GM12864 (cell line): Measurements from ENCODE around the gene AFF1.

Experiments used
- DNase-seq: peaks from one replicate; pipeline ENCODE4 v3.0.0-alpha.2; 2011; ENCODE audit warnings: low read depth
- H3K4me3 ChIP-seq: 2 replicates; pipeline ENCODE4 v1.5.1; 2011; ENCODE audit warnings: mild to moderate bottlenecking, low read depth, low read length, control low read depth
- TF ChIP-seq, protein P1 (sequence below): IDR thresholded peaks from 2 replicates; pipeline ENCODE4 v1.5.1; 2011; ENCODE audit warnings: low read depth, mild to moderate bottlenecking, moderate library complexity, low read length, control low read depth, inconsistent platforms; ENCODE audit errors: missing control alignments

Gene AFF1

DNA sequence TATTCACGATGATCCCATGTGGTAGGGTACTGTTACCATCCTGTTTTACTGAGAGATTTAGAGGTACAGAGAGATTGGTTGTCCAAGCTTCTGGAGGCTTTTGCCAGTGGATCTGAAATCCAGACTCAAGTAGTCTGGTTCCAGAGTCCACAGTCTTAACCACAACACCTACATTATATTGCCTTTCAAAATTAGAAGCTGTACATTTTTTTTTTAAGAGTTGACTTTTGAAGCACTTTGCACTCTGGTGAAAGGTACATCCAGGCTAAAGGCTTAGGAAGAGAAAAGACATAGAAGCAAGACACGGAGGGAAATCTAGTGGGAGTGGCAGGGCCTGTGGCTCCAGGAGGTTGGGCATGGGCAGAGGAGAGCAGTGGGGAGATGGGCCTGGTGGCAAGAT lies 122.1 kb downstream of the AFF1 start:
- TF ChIP-seq, protein P1, sequence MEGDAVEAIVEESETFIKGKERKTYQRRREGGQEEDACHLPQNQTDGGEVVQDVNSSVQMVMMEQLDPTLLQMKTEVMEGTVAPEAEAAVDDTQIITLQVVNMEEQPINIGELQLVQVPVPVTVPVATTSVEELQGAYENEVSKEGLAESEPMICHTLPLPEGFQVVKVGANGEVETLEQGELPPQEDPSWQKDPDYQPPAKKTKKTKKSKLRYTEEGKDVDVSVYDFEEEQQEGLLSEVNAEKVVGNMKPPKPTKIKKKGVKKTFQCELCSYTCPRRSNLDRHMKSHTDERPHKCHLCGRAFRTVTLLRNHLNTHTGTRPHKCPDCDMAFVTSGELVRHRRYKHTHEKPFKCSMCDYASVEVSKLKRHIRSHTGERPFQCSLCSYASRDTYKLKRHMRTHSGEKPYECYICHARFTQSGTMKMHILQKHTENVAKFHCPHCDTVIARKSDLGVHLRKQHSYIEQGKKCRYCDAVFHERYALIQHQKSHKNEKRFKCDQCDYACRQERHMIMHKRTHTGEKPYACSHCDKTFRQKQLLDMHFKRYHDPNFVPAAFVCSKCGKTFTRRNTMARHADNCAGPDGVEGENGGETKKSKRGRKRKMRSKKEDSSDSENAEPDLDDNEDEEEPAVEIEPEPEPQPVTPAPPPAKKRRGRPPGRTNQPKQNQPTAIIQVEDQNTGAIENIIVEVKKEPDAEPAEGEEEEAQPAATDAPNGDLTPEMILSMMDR, result no peak
- no peak overlapping the region for H3K4me3 ChIP-seq
- DNase-seq, result no peak

DNA sequence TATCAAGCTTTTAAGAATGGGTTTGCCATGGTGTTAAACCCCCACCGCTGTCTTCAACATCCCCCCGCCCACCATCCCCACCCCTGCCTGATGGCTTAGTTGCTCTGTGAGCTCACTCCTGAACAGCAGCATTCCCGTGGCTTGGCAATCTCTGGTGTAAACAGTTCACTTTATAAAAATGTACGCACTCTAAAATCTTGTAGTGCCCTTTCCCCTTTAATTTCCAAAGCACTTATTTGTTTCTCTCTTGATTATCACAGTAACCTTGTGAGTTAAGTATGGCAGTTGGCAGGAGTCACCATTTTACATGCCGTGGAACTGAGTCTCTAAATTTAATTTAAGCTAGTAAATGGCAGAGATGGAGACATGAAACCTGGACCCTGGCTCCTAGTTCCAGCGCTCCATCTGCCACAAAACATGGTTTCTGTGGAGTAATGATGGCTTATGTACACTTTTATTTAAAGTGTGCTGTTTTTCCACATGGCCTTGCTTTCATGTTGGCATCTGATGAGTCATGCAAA lies 123.1 kb downstream of the AFF1 start:
- H3K4me3 ChIP-seq, result no peak overlapping the region
- DNase-seq, result no peak
- TF ChIP-seq, protein P1, result no peak

DNA sequence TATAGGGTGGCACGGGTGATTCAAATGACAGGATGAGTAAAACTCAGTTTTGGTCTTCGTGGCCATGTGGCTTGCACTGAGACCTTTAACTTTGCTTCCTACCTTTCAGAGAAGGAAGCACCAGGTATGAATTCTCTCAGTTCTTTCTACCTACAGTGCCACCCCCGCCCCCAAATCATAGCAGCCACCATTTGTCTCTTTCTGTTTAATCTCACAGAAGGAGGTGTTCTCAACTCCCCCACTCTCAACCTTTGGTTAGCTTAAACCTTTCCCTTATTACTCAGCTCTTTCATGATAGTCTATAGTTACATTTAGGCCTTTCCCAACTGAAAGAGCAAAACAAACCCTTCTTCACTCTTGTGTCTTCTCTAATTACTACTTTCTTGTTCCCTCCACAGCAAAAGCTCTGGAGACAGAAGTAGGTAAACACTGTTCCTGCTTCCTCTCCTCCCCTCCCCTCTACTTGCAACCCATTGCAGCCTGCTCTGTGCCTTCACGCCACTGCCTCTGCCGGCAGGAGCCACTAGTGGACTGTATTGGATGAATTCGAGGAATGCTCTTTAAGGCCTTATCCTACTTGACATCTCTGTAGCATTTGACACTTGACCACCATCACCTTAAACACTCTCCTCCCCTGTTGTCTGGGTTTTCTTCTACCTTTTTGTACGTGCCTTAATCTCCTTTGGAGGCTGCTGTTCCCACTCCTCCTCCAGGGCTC lies 123.7 kb downstream of the AFF1 start:
- TF ChIP-seq, protein P1, result no peak
- DNase-seq, result no peak
- H3K4me3 ChIP-seq, result no peak overlapping the region

DNA sequence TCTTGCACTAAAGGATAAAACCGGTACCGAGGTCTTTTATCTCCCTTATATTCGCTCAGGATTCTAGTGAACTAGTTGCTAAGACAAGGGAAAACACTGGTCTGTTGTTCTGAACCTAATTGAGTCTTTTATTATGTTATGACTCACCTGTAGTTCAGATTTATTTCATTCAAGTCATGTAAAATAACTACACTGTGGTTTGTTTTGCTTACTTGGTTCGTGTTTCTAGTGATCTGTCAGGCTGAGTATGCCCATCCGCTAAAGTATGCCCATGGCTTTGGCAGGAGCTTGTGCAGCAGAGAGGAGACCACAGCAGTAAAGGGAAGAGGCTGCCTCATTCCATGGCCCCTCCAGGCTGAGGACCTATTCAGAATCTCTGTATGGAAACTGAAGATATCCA lies 126.1 kb downstream of the AFF1 start:
- DNase-seq, result no peak
- H3K4me3 ChIP-seq, result no peak overlapping the region
- TF ChIP-seq, protein P1, result no peak

DNA sequence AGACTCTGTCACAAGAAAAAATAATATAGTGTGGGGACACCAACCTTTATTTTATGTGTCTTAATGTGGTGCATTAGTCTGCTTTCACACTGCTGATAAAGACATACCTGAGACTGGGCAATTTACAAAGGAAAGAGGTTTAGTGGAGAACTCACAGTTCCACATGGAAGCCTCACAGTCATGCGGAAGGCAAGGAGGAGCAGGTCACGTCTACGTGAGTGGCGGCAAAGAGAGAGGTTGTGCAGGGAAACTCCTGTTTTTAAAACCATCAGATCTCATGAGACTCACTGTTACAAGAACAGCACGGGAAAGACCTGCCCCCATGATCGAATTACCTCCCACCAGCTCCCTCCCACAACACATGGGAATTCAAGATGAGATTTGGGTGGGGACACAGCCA lies 130.2 kb downstream of the AFF1 start:
- TF ChIP-seq, protein P1, result no peak
- no peak overlapping the region for H3K4me3 ChIP-seq
- no peak for DNase-seq

DNA sequence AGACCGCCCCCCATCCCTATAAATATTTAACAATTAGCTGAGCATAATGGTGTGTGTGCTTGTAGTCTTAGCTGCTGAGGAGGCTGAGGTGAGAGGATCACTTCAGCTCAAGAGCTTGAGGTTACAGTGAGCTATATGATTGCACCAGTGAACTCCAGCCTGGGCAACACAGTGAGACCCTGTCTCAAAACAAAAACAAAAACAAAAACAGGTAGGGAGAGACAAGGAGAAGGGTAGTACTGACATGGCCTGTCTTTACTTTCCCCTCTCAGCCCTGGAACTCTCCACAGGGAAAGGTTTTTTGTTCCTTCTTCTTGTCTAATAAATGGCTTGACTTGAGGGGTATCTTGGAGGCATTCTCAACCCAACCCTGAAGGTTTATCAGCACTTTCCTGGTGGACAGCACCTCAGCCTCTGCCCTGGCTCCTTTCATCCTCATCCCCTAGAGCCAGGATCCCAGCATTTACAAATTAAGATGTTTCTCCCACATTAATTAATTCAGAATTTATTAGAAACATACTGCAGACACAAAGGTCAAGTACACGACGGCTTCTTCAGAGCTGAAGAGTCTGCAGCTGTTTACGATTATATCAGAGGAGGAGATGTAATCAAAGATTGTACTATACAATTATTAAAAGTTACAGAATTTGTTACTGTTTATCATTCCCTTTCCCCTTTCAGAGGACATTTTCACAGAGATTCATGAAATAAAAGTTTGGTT lies 131.8 kb downstream of the AFF1 start:
- H3K4me3 ChIP-seq, result no peak overlapping the region
- TF ChIP-seq, protein P1, result no peak
- no peak for DNase-seq
